HCEC 1CT (cell line): ENCODE data around the gene SPACDR.

Source experiments
- DNase-seq: peaks from one replicate; pipeline ENCODE4 v3.0.0-alpha.2; 2017

The SPACDR gene

DNA sequence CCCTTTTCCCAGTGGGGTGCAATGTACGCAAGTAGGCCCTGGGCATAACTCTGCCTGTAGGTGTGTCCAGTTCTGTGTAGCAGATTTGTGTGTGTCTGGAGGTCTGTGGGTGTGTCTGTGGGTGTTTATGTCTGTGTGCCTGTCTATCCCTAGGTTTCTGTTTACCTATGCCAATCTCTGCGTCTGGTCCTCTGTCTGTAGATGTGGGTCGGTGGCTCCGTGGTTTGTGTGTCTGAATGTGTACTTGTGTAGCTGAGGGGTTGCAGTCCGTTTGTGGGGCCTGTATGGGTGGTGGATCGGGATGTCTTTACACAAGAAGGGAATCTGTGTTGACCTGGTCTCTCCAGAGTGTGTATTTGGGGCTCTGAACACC is 20.6 kb upstream of the SPACDR start:
- DNase-seq, result no peak

- peak; percentile 48 for DNase-seq
Measured at GRCh38 chr7:100483722-100484672, 19.9 kb upstream of the SPACDR start, which contains the start of gene NYAP1. Gene NYAP1, plus strand, starts transcription at chr7:100483927. Its CDS starts 1,385 bp downstream, at chr7:100485312.

DNA sequence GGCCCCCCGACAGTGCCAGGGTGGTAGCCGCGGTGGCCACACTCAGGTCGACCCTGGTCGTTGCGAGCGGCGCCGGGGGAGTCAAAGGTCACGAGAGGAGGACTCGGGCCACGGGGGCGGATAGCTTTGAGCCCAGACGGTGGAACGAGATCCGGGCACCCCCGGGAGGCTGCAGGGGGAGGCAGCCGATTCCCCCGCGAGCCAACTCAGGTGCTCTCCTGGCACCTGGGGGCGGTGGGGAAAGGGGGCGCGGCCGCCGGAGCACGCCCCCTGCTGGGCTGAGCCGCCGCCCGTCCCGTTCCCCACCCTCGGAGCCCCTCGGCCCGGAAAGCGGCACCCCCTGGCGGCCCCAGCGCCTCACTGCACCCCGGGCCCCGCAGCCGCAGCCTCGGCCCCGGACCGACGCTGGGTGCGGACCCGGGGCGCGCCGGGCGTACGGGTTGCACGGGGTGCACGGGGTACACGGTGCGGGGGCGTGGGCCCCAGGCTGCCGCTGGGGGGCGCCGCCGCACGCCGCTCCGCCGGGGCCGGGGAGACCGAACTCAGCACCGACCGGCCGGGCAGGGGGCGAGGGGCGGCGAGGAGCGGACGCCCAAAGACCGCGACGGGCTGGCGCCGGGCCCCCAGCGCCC is 19.1 kb upstream of the SPACDR start:
- peak; percentile 63 for DNase-seq

GRCh38 chr7:100482728-100483089 is 18.6 kb upstream of the SPACDR start:
- no peak for DNase-seq

- no peak for DNase-seq
Measured at GRCh38 chr7:100481466-100481865, 17.4 kb upstream of the SPACDR start.

DNA sequence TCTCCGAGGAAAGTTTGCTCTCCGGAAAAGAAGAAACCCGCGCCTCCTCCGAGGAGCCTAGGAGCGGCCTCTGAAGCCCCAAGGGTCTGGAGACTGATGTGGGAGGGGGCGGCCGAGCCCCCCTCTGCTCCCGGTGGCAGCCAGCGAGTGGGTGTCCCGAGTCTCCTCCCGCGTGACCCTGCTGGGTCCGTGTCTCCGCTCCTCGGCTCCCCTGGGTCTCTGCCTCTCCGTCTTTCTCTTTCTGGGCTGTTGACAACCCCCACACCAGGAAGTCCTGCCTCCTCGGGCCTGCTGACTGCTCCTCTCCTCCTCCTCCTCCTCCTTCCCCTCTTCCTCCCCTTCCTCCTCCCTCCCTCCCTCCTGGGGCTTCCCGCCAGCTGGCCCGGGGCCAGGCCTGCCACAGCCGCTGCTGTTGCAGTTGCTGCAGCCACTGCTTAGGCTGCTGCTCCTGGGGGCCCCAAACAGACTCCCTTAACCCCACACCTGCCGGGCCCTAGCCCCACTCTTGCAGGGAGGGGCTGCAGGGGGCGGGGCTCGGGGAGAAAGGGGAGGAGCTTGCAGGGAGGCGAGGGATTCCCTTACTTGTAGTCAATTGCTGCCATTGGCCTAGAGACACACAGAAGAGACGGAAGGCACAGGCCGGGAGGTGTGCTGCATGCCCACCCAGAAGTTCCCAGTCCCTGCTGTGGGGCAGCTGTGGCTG is 15.0 kb upstream of the SPACDR start, which contains the start of gene TSC22D4:
Gene TSC22D4 (minus strand): TSS at position 257 of the 703 bp plus-strand sequence. CDS start 1,176 bp downstream, outside the sequence.
- peak; percentile 92 for DNase-seq

GRCh38 chr7:100477871-100478267 is 13.8 kb upstream of the SPACDR start:
- DNase-seq, result no peak

DNA sequence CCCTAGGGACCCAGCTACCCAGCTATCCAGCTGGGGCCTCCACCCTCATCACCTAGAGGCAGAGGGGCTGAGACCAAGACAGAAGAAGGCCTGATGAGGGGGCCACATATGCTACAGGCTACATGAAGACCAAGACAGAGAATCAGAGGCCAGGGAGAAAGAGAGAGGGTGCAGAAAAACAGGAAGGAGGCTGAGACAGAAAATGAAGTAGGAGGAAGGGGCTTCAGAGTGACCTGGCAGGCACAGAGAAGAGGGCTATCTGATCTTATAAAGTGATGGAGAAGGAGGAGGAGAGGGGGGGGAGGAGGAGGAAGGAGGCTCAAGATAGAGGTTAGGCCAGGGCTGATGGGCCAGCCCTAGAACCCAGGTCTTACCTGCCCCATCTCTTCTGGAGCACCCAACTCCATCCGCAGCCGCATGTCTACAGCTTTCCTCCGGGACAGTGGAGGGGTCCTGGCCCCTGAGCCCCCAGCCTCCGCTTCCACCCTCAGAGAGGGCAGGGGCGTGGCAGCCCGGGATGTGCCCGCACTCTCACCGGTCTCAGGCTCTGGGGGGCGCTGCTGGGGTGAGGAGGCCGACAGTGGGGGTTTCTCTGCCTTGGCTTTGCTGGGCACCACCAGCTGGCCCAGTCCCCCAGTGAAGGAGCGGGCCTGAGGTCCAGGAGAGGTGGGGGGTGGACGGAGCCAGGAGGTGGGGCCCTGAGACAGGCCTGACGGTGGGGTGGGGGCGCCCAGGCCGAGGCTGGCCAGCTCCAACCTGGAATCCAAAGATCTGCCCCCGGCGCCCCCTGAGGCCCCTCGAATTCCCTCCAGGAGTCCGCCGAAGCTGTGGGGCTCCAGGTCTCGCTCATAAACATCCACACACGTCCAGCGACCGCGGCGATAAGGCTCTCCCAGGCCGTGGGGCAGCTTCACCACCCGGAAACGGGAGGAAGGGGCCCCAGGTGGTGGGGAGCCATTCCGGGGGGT is 13.1 kb upstream of the SPACDR start:
- no peak for DNase-seq

- no peak for DNase-seq
Measured at GRCh38 chr7:100476101-100476780, 12.2 kb upstream of the SPACDR start.

DNA sequence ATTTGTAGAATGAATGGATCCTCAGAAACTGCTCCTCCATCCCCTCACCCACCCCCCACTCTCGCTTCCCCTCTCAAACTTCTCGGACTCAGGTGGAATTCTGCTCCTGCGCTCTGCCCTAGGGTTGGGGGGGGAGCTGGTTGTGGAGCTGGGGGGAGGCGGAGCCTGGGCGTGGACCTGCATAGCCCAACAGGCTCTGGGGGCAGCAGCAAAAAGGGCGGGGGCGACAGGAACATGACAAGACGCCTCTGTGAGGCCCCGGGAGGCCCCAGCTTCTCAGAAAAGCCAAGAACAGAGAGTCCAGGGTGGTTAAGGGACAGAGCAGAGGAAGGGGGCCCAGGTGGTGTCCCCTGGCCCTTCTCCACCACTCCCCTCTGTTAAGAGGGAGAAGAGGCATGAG is 11.5 kb upstream of the SPACDR start:
- no peak for DNase-seq

GRCh38 chr7:100472854-100473499 is 8.9 kb upstream of the SPACDR start:
- DNase-seq, result no peak

GRCh38 chr7:100472121-100472851 is 8.2 kb upstream of the SPACDR start:
- no peak for DNase-seq

GRCh38 chr7:100471021-100471420 is 7.0 kb upstream of the SPACDR start:
- DNase-seq, result no peak

GRCh38 chr7:100469227-100470044 is 5.4 kb upstream of the SPACDR start:
- peak; percentile 53 for DNase-seq

- DNase-seq, result no peak
Measured at GRCh38 chr7:100467638-100468373, 3.7 kb upstream of the SPACDR start.

- no peak for DNase-seq
Measured at GRCh38 chr7:100466653-100467605, 2.9 kb upstream of the SPACDR start.

- DNase-seq, result peak; percentile 72
Measured at GRCh38 chr7:100465702-100466311, 1.7 kb upstream of the SPACDR start.
